ENCODE data around the gene HMCN1. TPM values are rescaled to one million over a fixed set of nuclear protein-coding genes. Genes with fewer than 3 reads are reported as not detected.

HMCN1 gene
- total and polyA plus RNA-seq, 2 experiments from 2014 or later, result 1.6 to 8.7 TPM

DNA sequence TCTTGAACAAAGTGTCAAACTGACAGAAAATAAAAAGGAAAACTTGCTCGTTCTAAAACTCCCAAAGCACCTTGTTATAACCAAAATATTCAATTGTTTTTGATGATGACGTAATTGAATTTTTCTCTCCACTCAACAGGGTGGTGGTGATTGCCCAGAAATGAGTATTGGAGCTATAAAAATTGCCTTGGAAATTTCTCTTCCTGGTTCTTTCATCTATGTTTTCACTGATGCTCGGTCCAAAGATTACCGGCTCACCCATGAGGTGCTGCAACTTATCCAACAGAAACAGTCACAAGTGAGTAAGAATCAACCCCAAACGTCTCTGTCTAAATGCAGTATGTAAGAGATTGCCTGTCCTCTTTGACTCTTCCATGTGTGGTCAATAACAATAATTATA is 130.1 kb downstream of the HMCN1 start:
- H3F3A ChIP-seq (replicated peaks; ENCODE audit: low read depth), result no peaks in the 10 kb centered on the region
- H3K4me1 Mint-ChIP-seq, result peaks cover 18% of the 10 kb centered on the region
- ATAC-seq (no peak), DNase-seq (ENCODE audit: low spot score) (no peak)
- no peak overlapping the region for H3K4me2 ChIP-seq
- no peaks in the 10 kb centered on the region for H4K20me1 ChIP-seq (replicated peaks; ENCODE audit: insufficient read depth)
- H3K36me3 Mint-ChIP-seq (ENCODE audit: low read depth), result peaks cover 8% of the 10 kb centered on the region; the same call in 1 of the 3 replicates
- no peaks in the 10 kb centered on the region for H3K9me3 Mint-ChIP-seq
- no peak overlapping the region for H3K4me3 ChIP-seq
- no peaks in the 10 kb centered on the region for H3K27me3 Mint-ChIP-seq (ENCODE audit: insufficient read depth, low read depth, poor library complexity)
- no peaks in the 10 kb centered on the region for H3K79me2 ChIP-seq (replicated peaks; ENCODE audit: insufficient read depth)
- no peak overlapping the region for H2AFZ ChIP-seq
- no peak for TF ChIP-seq CREB1 (CRISPR knock-in tag; IDR thresholded peaks at IDR 0.05; ENCODE audit: low read depth)
- TF ChIP-seq STAT1 (IDR thresholded peaks at IDR 0.05; ENCODE audit: unreplicated experiment), result no peak
- TF ChIP-seq EZH2phosphoT487 (IDR thresholded peaks at IDR 0.05; ENCODE audit: unreplicated experiment), result no peak
- TF ChIP-seq, protein P1, sequence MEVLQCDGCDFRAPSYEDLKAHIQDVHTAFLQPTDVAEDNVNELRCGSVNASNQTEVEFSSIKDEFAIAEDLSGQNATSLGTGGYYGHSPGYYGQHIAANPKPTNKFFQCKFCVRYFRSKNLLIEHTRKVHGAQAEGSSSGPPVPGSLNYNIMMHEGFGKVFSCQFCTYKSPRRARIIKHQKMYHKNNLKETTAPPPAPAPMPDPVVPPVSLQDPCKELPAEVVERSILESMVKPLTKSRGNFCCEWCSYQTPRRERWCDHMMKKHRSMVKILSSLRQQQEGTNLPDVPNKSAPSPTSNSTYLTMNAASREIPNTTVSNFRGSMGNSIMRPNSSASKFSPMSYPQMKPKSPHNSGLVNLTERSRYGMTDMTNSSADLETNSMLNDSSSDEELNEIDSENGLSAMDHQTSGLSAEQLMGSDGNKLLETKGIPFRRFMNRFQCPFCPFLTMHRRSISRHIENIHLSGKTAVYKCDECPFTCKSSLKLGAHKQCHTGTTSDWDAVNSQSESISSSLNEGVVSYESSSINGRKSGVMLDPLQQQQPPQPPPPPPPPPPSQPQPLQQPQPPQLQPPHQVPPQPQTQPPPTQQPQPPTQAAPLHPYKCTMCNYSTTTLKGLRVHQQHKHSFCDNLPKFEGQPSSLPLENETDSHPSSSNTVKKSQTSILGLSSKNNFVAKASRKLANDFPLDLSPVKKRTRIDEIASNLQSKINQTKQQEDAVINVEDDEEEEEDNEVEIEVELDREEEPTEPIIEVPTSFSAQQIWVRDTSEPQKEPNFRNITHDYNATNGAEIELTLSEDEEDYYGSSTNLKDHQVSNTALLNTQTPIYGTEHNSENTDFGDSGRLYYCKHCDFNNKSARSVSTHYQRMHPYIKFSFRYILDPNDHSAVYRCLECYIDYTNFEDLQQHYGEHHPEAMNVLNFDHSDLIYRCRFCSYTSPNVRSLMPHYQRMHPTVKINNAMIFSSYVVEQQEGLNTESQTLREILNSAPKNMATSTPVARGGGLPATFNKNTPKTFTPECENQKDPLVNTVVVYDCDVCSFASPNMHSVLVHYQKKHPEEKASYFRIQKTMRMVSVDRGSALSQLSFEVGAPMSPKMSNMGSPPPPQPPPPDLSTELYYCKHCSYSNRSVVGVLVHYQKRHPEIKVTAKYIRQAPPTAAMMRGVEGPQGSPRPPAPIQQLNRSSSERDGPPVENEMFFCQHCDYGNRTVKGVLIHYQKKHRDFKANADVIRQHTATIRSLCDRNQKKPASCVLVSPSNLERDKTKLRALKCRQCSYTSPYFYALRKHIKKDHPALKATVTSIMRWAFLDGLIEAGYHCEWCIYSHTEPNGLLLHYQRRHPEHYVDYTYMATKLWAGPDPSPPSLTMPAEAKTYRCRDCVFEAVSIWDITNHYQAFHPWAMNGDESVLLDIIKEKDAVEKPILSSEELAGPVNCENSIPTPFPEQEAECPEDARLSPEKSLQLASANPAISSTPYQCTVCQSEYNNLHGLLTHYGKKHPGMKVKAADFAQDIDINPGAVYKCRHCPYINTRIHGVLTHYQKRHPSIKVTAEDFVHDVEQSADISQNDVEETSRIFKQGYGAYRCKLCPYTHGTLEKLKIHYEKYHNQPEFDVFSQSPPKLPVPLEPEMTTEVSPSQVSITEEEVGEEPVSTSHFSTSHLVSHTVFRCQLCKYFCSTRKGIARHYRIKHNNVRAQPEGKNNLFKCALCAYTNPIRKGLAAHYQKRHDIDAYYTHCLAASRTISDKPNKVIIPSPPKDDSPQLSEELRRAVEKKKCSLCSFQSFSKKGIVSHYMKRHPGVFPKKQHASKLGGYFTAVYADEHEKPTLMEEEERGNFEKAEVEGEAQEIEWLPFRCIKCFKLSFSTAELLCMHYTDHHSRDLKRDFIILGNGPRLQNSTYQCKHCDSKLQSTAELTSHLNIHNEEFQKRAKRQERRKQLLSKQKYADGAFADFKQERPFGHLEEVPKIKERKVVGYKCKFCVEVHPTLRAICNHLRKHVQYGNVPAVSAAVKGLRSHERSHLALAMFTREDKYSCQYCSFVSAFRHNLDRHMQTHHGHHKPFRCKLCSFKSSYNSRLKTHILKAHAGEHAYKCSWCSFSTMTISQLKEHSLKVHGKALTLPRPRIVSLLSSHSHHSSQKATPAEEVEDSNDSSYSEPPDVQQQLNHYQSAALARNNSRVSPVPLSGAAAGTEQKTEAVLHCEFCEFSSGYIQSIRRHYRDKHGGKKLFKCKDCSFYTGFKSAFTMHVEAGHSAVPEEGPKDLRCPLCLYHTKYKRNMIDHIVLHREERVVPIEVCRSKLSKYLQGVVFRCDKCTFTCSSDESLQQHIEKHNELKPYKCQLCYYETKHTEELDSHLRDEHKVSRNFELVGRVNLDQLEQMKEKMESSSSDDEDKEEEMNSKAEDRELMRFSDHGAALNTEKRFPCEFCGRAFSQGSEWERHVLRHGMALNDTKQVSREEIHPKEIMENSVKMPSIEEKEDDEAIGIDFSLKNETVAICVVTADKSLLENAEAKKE (CRISPR knock-in tag; IDR thresholded peaks at IDR 0.05), result no peak
- TF ChIP-seq, protein P2, sequence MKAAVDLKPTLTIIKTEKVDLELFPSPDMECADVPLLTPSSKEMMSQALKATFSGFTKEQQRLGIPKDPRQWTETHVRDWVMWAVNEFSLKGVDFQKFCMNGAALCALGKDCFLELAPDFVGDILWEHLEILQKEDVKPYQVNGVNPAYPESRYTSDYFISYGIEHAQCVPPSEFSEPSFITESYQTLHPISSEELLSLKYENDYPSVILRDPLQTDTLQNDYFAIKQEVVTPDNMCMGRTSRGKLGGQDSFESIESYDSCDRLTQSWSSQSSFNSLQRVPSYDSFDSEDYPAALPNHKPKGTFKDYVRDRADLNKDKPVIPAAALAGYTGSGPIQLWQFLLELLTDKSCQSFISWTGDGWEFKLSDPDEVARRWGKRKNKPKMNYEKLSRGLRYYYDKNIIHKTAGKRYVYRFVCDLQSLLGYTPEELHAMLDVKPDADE (IDR thresholded peaks at IDR 0.05), result no peak
- no peak for TF ChIP-seq NANOG (IDR thresholded peaks at IDR 0.05; ENCODE audit: borderline replicate concordance)
- TF ChIP-seq, protein P3, sequence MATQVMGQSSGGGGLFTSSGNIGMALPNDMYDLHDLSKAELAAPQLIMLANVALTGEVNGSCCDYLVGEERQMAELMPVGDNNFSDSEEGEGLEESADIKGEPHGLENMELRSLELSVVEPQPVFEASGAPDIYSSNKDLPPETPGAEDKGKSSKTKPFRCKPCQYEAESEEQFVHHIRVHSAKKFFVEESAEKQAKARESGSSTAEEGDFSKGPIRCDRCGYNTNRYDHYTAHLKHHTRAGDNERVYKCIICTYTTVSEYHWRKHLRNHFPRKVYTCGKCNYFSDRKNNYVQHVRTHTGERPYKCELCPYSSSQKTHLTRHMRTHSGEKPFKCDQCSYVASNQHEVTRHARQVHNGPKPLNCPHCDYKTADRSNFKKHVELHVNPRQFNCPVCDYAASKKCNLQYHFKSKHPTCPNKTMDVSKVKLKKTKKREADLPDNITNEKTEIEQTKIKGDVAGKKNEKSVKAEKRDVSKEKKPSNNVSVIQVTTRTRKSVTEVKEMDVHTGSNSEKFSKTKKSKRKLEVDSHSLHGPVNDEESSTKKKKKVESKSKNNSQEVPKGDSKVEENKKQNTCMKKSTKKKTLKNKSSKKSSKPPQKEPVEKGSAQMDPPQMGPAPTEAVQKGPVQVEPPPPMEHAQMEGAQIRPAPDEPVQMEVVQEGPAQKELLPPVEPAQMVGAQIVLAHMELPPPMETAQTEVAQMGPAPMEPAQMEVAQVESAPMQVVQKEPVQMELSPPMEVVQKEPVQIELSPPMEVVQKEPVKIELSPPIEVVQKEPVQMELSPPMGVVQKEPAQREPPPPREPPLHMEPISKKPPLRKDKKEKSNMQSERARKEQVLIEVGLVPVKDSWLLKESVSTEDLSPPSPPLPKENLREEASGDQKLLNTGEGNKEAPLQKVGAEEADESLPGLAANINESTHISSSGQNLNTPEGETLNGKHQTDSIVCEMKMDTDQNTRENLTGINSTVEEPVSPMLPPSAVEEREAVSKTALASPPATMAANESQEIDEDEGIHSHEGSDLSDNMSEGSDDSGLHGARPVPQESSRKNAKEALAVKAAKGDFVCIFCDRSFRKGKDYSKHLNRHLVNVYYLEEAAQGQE (IDR thresholded peaks at IDR 0.05; ENCODE audit: unreplicated experiment), result no peak
- TF ChIP-seq POLR2AphosphoS5 (IDR thresholded peaks at IDR 0.05; ENCODE audit: low read depth), result no peak
- TF ChIP-seq, protein P4, sequence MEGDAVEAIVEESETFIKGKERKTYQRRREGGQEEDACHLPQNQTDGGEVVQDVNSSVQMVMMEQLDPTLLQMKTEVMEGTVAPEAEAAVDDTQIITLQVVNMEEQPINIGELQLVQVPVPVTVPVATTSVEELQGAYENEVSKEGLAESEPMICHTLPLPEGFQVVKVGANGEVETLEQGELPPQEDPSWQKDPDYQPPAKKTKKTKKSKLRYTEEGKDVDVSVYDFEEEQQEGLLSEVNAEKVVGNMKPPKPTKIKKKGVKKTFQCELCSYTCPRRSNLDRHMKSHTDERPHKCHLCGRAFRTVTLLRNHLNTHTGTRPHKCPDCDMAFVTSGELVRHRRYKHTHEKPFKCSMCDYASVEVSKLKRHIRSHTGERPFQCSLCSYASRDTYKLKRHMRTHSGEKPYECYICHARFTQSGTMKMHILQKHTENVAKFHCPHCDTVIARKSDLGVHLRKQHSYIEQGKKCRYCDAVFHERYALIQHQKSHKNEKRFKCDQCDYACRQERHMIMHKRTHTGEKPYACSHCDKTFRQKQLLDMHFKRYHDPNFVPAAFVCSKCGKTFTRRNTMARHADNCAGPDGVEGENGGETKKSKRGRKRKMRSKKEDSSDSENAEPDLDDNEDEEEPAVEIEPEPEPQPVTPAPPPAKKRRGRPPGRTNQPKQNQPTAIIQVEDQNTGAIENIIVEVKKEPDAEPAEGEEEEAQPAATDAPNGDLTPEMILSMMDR (conservative IDR thresholded peaks at IDR 0.05; ENCODE audit: low read depth in 2 of 2), result no peak
- no peak for TF ChIP-seq ZNF331 (CRISPR knock-in tag; IDR thresholded peaks at IDR 0.05; ENCODE audit: low read depth)
- no peak for TF ChIP-seq EZH2 (IDR thresholded peaks at IDR 0.05; ENCODE audit: low read depth, unreplicated experiment)
- no peaks in the 10 kb centered on the region for H3K9me2 ChIP-seq (ENCODE audit: insufficient read depth)
- no peaks in the 10 kb centered on the region for H3K36me3 ChIP-seq (ENCODE audit: insufficient read depth)
- no peak overlapping the region for H3K27ac ChIP-seq (ENCODE audit: low read depth)
- H3K4me1 ChIP-seq (ENCODE audit: insufficient read depth), result peaks cover 15% of the 10 kb centered on the region
- no peak overlapping the region for H3K27ac Mint-ChIP-seq
- no peak overlapping the region for H3K4me3 Mint-ChIP-seq
- no peaks in the 10 kb centered on the region for H3K27me3 ChIP-seq (ENCODE audit: insufficient read depth)
